Muscle layer of duodenum (tissue), 2 donors: Measurements from ENCODE around the gene ZC3HAV1L.

ENCODE experiments used
- H3K27ac ChIP-seq: one replicate; pipeline ENCODE4 v1.7.0; 2013; ENCODE audit warnings: mild to moderate bottlenecking, low read length
- H3K27me3 ChIP-seq: one replicate; pipeline ENCODE4 v1.7.0; 2013; ENCODE audit warnings: low read depth, mild to moderate bottlenecking, control low read depth, low read length
- H3K36me3 ChIP-seq, 2 donors: one replicate each; pipeline ENCODE4 v1.7.0; 2013; ENCODE audit warnings: low read length in 2 of 2, control low read depth in 1 of 2, mild to moderate bottlenecking in 1 of 2; ENCODE audit not compliant: insufficient read depth in 2 of 2, control insufficient read depth in 1 of 2
- H3K4me1 ChIP-seq, 2 donors: one replicate each; pipeline ENCODE4 v1.7.0; 2013; ENCODE audit warnings: low read length in 2 of 2, mild to moderate bottlenecking in 2 of 2, control low read depth in 1 of 2, moderate library complexity in 1 of 2; ENCODE audit not compliant: insufficient read depth in 2 of 2, control insufficient read depth in 1 of 2
- H3K4me3 ChIP-seq, 2 donors: one replicate each; pipeline ENCODE4 v1.7.0; 2013; ENCODE audit warnings: low read length in 2 of 2, low read depth in 1 of 2, mild to moderate bottlenecking in 1 of 2
- H3K9me3 ChIP-seq, 2 donors: one replicate each; pipeline ENCODE4 v1.7.0; 2013; ENCODE audit warnings: low read length in 2 of 2, control low read depth in 1 of 2, mild to moderate bottlenecking in 1 of 2; ENCODE audit not compliant: control insufficient read depth in 1 of 2
- donor health status: healthy.

The ZC3HAV1L gene

DNA sequence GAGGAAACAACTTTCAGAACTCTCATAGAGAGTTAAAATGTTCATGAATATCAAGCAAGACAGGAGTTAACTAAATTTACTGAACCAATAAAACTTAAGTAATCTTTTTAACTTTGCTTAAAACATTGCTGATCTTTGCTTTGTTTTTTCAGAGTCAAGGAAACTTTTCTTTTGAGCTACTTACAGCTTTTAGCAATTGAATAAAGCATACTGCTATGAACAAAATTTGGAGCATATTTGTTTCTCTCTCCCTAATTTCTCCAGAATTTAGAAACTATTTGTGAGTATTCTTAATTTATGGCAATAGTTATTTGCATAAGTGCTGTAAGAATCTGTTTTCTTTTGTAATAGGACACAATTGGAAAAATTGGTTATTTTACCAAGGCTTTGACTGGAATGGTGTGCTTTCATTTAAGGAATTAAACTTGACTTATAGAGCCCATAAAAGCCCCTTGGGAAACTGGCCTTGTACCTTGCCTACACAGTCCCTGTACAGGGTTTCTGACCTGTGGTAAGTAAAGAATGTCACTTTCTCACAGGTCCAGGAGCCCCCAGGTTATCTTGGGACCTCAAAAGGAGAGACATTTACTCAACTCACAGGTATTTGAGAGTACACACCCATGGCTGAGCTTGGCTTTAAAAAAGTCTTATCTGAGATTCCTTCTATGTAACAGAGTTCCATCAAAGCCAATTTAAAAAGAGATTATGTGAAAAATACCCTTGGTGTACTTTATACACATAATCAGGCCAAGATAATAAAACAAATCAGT, 31.3 kb downstream of the ZC3HAV1L start:
- Histone ChIP-seq H3K27me3 (no peaks in the 10 kb centered on the region), H3K36me3 (no peaks in the 10 kb centered on the region), H3K9me3 (peaks cover 0 to 4% of the 10 kb centered on the region in 2 donors), H3K4me1 (no peaks in the 10 kb centered on the region), H3K4me3 (no peak overlapping the region), H3K27ac (no peak overlapping the region)

DNA sequence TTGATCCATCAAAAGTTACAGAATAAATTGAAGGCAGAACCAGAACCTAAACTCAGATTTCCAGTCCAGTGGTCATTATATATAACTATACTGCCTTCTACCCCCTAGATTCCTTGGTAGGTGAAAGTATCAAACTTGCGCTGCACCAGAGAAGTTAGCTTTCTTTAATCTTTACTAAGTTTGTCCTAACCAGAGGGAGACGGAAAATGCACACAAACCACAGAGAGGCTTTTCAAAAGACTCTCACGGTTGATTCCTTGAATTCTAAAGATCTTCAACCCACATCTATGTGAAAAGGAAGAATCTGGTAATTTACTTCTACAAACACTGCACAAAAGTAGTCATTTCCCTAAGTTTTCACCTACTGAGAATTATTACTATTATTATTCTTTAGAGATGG, 36.4 kb downstream of the ZC3HAV1L start:
- Histone ChIP-seq H3K4me1 (no peaks in the 10 kb centered on the region), H3K27me3 (no peaks in the 10 kb centered on the region), H3K4me3 (no peak overlapping the region), H3K36me3 (no peaks in the 10 kb centered on the region), H3K27ac (no peak overlapping the region), H3K9me3 (no peaks in the 10 kb centered on the region)

DNA sequence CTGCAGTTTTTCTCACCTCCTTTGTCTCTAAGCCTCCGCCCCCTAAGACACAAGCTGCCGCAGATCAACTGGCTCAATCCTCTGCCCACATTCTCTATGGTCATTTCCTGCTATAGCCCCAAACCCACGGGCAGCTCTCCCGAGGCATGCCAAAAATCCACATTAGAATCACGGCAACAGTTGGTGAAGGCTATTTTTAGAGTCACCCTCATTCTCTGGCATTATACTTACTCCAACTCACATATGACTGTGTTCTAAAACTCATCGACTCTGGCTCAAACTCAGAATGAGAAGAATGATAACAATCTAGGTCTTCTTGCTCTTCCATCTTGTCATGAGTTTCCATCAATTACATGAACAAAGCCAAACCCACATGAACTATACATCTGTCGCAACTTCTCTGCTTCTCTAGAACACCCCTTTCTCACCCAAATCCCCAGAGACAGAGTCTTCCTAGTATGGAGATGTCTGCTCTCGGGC, 43.8 kb downstream of the ZC3HAV1L start:
- Histone ChIP-seq H3K9me3 (peaks cover 0 to 8% of the 10 kb centered on the region in 2 donors), H3K4me1 (no peaks in the 10 kb centered on the region), H3K36me3 (no peaks in the 10 kb centered on the region), H3K4me3 (no peak overlapping the region), H3K27ac (no peak overlapping the region), H3K27me3 (no peaks in the 10 kb centered on the region)

DNA sequence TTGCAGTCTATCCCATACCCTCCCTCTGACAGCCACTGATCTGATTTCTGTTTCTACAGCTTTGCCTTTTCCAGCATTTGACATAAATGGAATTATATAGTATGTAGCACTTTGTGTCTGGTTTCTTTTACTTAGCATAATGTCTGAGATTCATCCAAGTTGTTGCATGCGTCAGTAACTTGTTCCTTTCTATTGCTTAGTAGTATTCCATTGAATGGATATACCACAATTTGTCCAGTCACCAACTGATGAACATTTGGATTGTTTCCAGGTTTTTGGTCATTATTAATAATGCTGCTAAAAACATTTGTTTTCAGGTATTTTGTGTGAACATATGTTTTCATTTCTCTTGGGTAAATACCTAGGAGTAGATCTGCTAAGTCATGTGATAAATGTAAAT, 48.2 kb downstream of the ZC3HAV1L start:
- Histone ChIP-seq H3K4me1 (no peaks in the 10 kb centered on the region), H3K36me3 (no peaks in the 10 kb centered on the region), H3K4me3 (no peak overlapping the region), H3K27ac (no peak overlapping the region), H3K9me3 (peaks cover 0 to 8% of the 10 kb centered on the region in 2 donors), H3K27me3 (no peaks in the 10 kb centered on the region)

DNA sequence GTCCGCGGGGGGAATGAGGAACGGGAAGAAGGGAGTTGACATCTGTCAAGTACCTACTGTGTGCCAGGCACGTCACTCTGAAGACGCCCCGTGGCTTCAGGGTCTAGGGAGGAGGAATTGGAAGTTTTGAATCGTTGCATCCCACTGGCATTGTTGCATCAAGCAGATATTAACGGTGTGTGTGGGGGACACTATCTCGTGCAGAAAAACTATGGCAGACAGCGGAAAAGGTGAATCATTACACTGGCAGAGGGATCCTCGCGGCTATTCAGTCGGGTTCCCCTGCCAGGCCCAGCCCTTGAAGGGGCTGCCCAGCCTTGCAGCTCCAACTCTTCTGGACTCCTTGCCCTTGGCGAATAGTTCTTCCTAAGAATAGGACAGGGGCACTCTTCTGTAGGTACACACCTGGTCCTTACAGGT, 53.6 kb downstream of the ZC3HAV1L start:
- Histone ChIP-seq H3K27me3 (no peaks in the 10 kb centered on the region), H3K27ac (no peak overlapping the region), H3K36me3 (no peaks in the 10 kb centered on the region), H3K9me3 (no peaks in the 10 kb centered on the region), H3K4me3 (peak overlapping the region; percentile 44 to 74), H3K4me1 (peaks cover 0 to 17% of the 10 kb centered on the region in 2 donors)

DNA sequence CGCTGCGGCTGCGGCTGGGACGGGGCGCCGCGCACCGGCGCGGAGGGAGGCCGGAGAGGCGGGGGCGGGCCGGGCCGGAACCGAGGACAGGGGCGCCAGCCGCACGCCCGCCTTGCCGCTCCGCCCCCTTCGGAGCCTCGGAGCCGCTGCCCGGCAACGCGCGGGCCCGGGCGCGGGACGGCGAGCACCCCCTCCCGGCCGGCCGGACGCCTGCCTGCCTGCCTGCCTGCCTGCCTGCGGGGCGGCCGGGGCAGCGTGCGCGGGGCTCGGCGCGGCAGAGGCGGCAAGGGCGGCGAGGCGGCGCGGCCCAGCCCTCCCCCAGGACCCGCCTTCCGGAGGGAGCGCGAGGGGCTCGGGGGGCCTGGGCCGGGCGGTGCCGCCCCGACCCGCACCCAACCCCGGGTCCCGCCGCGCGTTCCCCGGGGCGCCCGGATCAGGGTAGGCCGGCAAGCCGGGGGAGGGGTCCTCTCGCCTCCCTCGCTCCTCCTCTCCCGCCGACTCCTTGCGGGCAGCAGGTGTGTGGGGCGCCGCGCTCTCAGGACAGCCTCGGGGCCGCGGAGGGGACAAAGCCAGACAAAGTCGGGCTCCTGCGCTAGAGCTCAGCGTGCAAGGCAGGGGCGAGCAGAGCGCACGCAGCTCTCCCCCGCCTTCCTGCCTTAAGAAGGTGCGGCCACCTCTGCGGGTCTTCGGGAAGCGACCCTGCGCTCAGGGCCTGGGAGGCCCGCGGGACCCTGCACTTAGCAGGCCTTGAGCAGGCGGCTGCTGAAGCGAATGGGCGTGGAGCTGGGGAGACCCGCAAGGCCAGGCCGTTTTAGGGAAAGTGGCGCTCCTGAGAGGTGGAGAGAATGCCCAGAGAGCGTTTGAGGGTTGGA, 54.3 kb downstream of the ZC3HAV1L start, which contains the start of gene KIAA1549:
Gene KIAA1549 (minus strand): TSS at position 58 of the 872 bp plus-strand sequence. CDS start 120 bp downstream, outside the sequence.
- no peaks in the 10 kb centered on the region for H3K36me3 ChIP-seq
- peaks cover 0 to 17% of the 10 kb centered on the region in 2 donors for H3K4me1 ChIP-seq
- no peaks in the 10 kb centered on the region for H3K9me3 ChIP-seq
- H3K4me3 ChIP-seq = peak within 1 kb of the TSS; percentile 71 to 75
- H3K27ac ChIP-seq = no peak within 1 kb of the TSS
- no peaks in the 10 kb centered on the region for H3K27me3 ChIP-seq

DNA sequence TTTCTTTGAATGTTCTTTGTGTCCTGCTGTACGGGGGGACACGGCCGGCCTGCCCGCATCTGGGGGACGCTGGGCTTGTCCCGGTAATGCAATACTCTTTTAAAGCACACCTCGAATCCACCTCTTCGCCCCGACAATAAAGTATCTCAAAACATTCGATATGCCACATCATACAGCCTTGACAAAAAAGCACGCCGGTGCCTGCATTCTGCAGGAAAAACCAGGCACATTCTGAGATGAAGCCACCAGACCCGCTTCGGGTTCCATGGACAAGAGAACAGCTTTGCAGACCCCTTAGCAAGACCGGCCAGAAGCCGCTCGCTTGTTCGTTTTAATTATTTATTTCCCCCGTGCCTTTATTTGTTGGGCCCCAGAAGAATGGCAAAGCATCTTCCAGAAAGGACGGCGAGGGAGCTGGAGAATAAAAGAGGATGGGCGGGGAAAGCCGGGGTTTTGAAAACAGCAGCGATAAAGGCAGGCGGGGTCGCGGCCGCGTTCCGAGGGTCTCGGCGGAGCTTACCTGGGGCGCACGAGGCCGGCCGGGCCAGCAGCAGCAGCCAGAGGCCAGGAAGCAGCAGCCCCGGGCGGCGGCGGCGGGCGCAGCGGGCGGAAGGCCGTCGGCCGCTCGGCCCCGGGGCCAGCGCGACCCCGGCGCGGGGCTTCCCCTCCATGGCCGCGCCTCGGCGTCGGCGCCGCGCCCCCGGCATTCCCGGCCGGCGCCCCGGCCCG, 55.1 kb downstream of the ZC3HAV1L start:
- peak overlapping the region; percentile 71 to 75 for H3K4me3 ChIP-seq
- peaks cover 0 to 17% of the 10 kb centered on the region in 2 donors for H3K4me1 ChIP-seq
- H3K27me3 ChIP-seq = no peaks in the 10 kb centered on the region
- H3K27ac ChIP-seq = no peak overlapping the region
- H3K36me3 ChIP-seq = no peaks in the 10 kb centered on the region
- H3K9me3 ChIP-seq = no peaks in the 10 kb centered on the region

DNA sequence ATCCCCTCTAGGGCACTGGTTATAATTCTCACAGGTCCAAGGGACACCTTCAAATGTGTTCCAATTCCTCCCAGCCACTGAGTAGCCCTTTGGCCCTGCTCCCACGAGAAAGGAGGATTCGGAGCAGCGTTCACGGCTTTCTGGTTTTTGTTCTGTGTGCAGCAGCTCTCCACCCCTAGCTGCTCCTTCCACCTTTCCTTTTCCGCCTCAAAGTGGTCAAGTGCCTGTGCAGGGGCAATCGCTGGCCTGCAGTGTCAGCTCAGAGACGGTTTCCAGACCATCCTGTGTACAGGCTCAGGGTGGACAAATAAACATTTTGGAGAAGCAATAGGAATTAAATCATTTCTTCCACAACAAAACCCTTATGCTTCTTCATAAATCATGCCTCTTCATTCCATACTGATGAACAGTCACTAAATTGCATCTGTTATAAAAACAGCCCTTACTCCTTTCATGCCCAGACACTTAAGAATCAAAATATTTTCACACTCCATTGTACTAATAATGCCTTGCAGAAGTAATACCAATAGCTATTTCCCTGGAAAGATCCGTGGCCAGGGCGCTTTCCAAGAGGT, 55.8 kb downstream of the ZC3HAV1L start:
- H3K27ac ChIP-seq = no peak overlapping the region
- H3K9me3 ChIP-seq = no peaks in the 10 kb centered on the region
- peak overlapping the region; percentile 71 to 75 for H3K4me3 ChIP-seq
- H3K4me1 ChIP-seq = peaks cover 0 to 17% of the 10 kb centered on the region in 2 donors
- H3K36me3 ChIP-seq = no peaks in the 10 kb centered on the region
- no peaks in the 10 kb centered on the region for H3K27me3 ChIP-seq

DNA sequence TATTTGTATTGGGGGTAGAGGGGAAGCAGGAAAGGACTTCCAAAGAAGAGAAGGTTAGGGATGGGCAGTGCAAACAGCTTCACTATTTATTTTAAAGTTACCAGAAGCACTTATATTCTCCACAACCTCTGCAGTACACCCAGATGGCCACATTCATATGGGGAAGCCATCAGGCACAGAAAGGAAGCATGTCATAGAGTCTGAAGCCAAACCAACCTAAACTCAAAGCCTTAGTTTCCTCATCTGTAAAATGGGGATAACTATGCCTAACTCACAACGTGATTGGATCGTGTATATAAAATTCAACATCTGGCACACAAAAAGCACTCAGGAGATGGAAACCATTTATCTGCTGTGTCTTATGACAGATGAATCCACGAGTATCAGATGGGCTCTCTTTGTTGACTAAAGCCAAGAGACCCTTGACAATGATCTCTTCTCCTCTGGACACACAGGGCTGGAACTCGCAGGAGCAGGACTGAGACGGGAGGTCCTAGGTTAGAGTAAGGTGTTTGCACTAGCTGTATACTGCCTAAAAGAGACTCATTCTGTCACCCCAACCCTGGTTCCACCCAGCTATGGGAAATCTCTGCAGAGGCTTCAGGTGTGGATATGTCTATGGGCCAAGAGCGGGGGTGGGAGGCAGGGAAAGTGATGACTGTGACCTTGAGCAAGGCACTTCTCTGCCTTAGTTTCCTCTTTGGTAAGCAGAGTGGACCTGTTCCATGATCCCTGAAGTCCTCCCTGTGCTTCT, 56.4 kb downstream of the ZC3HAV1L start:
- H3K9me3 ChIP-seq = no peaks in the 10 kb centered on the region
- H3K4me3 ChIP-seq = peak overlapping the region in 1 of 2 donors; percentile 75

DNA sequence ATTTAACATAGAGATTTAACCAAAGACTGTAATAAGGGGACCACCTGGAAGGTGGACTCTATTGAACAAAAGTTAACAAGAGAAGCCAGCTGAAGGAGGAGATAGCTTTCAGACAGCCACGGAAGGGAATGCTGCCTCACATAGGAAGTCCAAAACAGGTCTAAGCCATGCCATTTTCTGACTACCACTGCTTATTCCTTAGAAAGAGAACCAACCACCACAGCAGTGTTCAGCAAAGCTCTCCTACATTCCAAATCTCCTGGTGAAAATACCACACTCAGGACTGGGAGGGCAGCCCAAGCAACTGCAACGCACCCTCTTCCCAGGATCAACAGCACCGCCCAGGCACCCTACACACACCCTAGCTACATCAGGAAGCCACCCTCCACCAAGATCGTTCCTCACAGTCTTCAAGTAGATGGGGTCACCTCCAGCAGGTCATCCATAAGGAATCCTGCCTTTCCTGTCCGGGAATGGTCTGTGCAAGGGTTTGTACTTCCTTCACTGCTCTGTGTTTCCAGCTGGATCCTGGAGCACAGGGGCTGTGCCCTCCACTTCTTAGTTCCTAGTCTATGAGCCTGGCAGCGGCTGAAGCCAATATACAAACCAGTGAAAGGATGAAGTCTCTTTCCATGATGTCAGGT, 57.2 kb downstream of the ZC3HAV1L start:
- no peak overlapping the region for H3K27ac ChIP-seq
- peaks cover 0 to 17% of the 10 kb centered on the region in 2 donors for H3K4me1 ChIP-seq
- H3K4me3 ChIP-seq = no peak overlapping the region
- no peaks in the 10 kb centered on the region for H3K27me3 ChIP-seq
- no peaks in the 10 kb centered on the region for H3K36me3 ChIP-seq
- H3K9me3 ChIP-seq = no peaks in the 10 kb centered on the region

More for the DNA sequence above, 56.4 kb downstream of the ZC3HAV1L start:
- no peak overlapping the region for H3K27ac ChIP-seq
- peaks cover 0 to 17% of the 10 kb centered on the region in 2 donors for H3K4me1 ChIP-seq
- no peaks in the 10 kb centered on the region for H3K27me3 ChIP-seq
- H3K36me3 ChIP-seq = no peaks in the 10 kb centered on the region
